Measurements from ENCODE around the gene PRPF40A. TPM values are rescaled to one million over a fixed set of nuclear protein-coding genes. Genes with fewer than 3 reads are reported as not detected.

PRPF40A gene
- total and polyA plus RNA-seq, 2 of the 8 experiments (the other 6 are each of a cell fraction or from before 2014, with no cell fraction given) = 85.5 to 176 TPM

DNA sequence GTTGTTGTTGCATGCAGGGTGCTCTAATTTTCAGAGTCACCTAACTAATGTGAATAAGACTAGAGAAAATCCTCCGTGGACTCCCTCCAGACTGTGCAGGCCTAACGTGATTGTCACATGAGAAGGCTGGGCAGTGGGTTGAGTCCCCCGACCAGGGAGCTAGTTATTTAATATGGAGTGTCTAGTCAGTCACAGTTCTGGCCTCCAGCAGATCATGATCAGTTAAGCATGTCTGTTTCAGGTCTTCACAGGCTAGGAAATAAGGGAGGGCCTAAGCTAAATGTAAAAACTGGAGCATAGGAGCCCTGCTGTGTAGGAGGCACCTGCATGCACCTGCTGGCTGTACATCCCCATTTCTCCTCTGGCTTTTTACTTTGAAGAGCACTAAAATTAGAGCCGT is 86.8 kb downstream of the PRPF40A start (continued):
- TF ChIP-seq, protein P1, sequence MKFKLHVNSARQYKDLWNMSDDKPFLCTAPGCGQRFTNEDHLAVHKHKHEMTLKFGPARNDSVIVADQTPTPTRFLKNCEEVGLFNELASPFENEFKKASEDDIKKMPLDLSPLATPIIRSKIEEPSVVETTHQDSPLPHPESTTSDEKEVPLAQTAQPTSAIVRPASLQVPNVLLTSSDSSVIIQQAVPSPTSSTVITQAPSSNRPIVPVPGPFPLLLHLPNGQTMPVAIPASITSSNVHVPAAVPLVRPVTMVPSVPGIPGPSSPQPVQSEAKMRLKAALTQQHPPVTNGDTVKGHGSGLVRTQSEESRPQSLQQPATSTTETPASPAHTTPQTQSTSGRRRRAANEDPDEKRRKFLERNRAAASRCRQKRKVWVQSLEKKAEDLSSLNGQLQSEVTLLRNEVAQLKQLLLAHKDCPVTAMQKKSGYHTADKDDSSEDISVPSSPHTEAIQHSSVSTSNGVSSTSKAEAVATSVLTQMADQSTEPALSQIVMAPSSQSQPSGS (IDR thresholded peaks at IDR 0.05; ENCODE audit: low read length) = no peak
- TF ChIP-seq SP2 (IDR thresholded peaks at IDR 0.05; ENCODE audit: low read length) (no peak), TAF1 (IDR thresholded peaks at IDR 0.05; ENCODE audit: low read depth, low read length) (no peak), CBX5 (IDR thresholded peaks at IDR 0.05; ENCODE audit: low read depth, low read length) (no peak), TBP (IDR thresholded peaks at IDR 0.05; ENCODE audit: low read depth, low read length) (no peak), BACH1 (IDR thresholded peaks at IDR 0.05; ENCODE audit: low read length) (no peak)

All from H1 (cell line).